ENCODE measurements around the gene SND1.

Gene SND1

DNA sequence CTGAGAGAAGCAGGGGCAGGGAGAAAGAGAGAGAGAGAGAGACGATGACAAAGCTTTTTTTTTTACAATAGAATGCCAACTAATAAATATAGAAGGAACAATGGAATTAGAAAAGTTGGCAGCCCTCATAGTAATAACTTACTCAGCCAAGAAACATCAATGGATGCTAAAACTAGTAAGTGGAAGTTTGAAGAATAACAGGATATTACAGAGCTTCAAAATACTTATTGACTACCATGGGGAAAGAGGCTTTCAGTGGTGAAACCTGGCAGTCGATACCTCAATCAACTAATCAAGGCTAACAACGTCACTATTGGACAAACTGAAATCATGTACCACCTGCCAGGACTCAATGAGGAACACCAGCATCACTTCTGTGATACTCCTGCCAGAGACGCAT lies 479.7 kb downstream of the SND1 start:
- DNase-seq: no peak

DNA sequence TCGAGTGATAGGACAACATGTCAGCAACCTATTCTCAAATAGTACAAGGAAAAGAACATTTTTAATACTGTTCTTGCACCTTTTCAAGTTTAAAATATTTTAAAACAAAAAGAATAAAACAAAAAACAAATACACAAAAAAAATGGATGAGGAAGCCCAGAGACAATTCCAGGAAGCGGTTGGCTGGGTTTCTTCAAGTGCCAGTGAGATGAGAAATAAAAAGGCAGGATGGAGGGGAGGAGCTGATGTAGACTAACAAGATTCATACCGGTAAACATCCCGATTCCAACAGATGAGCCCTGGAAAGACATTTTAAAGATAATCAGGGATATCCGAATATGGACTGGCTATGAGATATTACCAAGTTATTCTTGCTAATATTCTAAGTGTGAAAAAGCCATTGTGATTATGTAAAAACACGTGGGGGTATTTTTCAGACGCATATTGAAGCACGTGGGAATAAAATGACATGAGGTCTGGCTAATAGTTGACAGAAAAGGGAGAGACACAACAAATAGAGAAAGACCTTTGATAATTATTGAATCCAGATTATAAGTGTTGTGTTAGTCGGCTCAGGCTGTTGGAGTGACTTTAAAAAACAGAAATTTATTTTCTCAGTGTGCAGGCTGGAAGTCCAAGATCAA lies 480.6 kb downstream of the SND1 start:
- no peak for DNase-seq

DNA sequence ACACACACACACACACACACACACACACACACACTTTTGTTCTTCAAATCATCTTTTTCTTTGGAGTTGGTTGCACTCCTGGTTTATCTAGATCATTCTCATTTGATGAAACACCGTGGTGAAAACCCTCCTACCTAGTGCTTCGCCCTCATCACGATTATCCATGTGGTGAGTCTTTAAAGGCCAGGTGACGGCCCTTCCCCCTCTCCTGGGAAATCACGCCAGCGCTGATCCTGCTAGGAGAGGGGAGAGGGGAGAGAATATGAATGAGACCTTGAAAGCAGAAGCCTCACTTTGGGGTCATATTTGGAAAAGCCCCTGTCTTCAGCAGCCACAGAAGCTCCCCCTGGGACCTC lies 483.1 kb downstream of the SND1 start:
- DNase-seq: peak; percentile 13

DNA sequence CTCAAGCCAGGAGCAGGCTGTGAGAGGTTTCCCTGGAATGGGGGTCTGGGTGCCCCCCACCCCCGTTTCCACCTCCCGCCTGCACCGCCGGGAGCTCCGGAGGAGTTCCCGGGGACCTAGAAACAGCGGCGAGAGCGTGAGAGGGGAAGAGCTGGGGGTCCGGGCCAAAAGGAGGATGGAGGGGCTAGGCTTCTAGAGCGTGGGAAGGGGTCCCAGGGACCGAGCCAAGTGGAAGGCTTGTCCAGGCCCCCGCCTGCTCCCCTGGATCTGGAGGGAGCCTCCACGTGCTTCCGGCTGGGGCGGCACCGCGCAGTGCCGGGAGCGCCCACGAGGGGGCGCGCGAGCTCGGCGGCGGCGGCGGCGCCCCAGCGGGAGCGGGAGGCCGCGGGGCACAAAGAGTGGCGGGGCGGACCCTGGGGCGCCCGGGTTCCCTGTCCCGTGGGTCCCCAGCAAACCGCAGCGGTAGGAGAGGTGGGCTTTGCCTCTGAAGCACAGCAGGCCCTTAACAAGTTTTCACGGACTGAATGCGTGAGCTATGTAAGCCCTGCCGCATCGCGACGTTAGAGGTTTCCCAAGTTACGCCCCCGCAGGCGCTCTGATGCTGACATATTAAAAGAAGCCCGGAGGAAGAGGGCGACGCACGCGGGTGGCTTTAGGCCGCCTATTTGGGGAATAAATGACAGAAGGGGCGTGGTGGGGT lies 483.7 kb downstream of the SND1 start:
- DNase-seq: peak; percentile 60

DNA sequence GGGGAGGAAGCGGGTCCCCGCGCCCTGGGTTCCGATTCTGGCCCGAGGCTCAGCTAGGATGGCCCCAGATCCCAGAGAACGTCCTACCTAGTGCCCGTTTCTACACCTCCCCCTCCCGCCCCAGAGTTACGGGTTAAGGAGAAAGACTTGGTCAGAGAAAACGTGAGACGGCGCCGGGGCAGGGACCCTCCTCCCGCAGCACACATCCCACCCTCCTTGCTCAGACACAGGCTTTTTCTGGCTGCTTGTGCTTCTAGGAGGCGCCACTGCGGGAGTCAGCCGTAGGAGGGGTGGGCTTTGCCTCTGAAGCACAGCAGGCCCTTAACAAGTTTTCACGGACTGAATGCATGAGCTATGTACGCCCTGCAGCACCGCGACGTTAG lies 484.2 kb downstream of the SND1 start:
- DNase-seq: peak; percentile 18

DNA sequence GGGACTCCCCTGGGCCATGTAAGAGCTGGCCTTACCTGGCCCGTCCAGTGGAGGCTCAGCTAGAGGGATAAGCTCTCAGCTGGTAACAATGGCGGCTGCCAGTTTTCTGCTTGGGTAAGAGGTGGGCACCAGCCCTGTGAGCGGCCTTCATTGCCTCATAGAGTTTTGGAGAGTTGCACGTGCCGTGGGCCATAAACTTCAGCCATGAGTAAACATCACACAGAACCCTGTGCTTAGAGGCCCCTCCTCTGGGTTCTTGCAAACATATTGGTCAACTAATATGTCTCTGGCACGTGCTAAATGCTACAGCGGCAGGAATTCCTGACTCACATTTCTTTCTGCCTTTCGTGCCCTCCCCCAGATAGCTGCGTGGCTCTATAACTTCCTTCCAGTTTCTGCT lies 485.2 kb downstream of the SND1 start:
- no peak for DNase-seq

DNA sequence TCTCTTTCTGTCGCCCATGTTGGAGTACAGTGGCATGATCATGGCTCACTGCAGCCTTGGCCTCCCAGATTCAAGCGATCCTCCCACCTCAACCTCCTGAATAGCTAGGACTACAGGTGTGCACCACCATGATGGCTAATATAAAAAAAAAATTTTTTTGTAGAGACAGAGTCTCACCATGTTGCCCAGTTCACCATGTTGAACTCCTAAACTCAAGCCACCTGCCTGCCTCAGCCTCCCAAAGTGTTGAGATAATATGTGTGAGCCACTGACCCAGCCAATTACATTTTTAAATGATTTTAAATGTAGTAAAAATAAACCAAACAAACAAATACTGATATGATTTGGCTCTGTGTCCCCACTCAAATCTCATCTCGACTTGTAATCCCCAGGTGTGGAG lies 487.4 kb downstream of the SND1 start:
- DNase-seq: no peak

DNA sequence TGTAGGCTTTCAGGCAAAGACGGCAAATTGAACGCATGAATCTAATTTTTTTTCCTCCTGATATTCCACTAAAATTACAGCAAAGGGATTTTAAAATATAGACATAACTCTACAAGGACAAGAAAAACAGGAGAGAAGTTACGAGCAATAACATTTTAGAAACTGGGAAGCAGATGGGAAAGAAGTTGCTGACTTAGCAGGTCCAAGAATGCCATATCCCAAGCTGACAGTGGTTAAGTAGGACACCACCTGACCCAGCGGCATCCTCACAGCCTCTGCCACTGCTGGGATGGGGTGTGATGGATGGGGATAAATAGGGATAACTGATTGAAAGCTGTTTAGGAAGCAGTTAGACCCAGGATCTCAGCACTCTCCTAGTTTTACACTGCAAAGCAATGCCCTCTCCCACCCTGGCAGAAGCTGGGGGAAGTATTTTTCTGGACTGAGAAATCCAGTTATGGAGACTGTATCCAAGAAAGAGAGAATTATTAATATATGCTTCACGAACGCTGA lies 489.7 kb downstream of the SND1 start:
- no peak for DNase-seq
